Nephron progenitor cell (in vitro differentiated cells): Measurements from ENCODE around the gene CRABP1.
A peak's percentile ranks its signal among the peaks of the same experiment; 100 is the strongest.

Source experiments
- DNase-seq: peaks from one replicate; pipeline ENCODE4 v3.0.0; 2021
- H3K27ac Mint-ChIP-seq: 2 replicates; pipeline ENCODE4 v1.8.0; 2021; ENCODE audit warnings: mild to moderate bottlenecking, moderate library complexity, mixed read lengths
- H3K27me3 Mint-ChIP-seq: 2 replicates; pipeline ENCODE4 v1.8.0; 2021; ENCODE audit warnings: mild to moderate bottlenecking, low read depth, mixed read lengths; ENCODE audit not compliant: poor library complexity
- H3K36me3 Mint-ChIP-seq: 2 replicates; pipeline ENCODE4 v1.8.0; 2021; ENCODE audit warnings: low read depth, mixed read lengths
- H3K4me1 Mint-ChIP-seq: 2 replicates; pipeline ENCODE4 v1.8.0; 2021; ENCODE audit warnings: mixed read lengths
- H3K4me3 Mint-ChIP-seq: 2 replicates; pipeline ENCODE4 v1.8.0; 2021; ENCODE audit warnings: mild to moderate bottlenecking, moderate library complexity, mixed read lengths
- H3K9me3 Mint-ChIP-seq: 2 replicates; pipeline ENCODE4 v1.8.0; 2021; ENCODE audit warnings: mild to moderate bottlenecking, moderate library complexity, mixed read lengths
- TF ChIP-seq, protein P1 (sequence below): fragments of 200-600 bp; sonication (generic); IDR thresholded peaks from 2 replicates; pipeline ENCODE4 v1.5.0; 2021; ENCODE audit warnings: antibody characterized with exemption

CRABP1 gene

DNA sequence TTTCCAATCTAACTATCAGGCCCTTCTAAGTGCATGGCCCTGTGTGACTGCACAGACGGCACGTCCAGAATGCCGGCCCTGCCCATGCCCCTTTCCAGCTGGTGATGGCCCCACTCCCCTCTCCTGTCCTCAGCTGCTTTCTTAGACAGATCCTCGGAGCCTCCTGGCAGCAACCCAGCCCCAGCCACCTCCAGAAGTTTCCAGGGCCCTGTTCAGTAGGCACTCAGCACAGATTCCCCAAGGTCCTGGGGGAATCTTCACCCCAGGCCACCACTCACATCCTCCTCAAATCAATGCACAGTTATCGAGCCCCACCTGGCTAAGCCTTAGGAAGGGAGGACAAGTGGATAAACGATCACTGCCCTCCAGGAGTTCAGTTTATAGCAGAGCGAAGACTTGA lies 1.4 kb upstream of the CRABP1 start:
- Mint-ChIP-seq H3K4me1 (peaks cover 6% of the 10 kb centered on the region), H3K36me3 (no peaks in the 10 kb centered on the region), H3K4me3 (peak overlapping the region; percentile 39), H3K27me3 (no peaks in the 10 kb centered on the region), H3K27ac (no peak overlapping the region), H3K9me3 (no peaks in the 10 kb centered on the region)
- DNase-seq: no peak
- TF ChIP-seq, protein P1, sequence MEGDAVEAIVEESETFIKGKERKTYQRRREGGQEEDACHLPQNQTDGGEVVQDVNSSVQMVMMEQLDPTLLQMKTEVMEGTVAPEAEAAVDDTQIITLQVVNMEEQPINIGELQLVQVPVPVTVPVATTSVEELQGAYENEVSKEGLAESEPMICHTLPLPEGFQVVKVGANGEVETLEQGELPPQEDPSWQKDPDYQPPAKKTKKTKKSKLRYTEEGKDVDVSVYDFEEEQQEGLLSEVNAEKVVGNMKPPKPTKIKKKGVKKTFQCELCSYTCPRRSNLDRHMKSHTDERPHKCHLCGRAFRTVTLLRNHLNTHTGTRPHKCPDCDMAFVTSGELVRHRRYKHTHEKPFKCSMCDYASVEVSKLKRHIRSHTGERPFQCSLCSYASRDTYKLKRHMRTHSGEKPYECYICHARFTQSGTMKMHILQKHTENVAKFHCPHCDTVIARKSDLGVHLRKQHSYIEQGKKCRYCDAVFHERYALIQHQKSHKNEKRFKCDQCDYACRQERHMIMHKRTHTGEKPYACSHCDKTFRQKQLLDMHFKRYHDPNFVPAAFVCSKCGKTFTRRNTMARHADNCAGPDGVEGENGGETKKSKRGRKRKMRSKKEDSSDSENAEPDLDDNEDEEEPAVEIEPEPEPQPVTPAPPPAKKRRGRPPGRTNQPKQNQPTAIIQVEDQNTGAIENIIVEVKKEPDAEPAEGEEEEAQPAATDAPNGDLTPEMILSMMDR: no peak

DNA sequence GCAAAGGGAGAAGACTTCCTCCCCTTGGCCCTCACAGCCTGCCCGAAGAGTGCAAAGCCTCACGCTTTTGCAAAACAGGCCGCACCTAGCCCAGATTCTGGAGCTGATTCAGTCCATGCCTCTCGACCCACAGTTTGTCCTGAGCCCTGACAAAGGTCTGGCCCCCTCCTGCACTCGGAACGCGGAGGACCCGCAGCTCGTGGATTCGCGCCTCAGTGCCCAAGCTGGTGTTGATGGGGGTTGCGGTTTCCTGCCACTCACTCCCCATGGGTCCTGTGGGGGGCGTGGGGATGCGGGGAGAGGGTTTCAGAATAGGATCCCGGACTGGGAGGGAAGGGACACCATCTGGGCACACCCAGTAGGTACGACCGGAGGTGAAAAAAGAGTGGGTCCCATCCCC lies 594 bp upstream of the CRABP1 start:
- Mint-ChIP-seq H3K27ac (no peak overlapping the region), H3K9me3 (no peaks in the 10 kb centered on the region), H3K4me1 (peaks cover 6% of the 10 kb centered on the region), H3K4me3 (peak overlapping the region; percentile 47), H3K36me3 (no peaks in the 10 kb centered on the region), H3K27me3 (no peaks in the 10 kb centered on the region)
- no peak for DNase-seq
- TF ChIP-seq, protein P1: no peak

DNA sequence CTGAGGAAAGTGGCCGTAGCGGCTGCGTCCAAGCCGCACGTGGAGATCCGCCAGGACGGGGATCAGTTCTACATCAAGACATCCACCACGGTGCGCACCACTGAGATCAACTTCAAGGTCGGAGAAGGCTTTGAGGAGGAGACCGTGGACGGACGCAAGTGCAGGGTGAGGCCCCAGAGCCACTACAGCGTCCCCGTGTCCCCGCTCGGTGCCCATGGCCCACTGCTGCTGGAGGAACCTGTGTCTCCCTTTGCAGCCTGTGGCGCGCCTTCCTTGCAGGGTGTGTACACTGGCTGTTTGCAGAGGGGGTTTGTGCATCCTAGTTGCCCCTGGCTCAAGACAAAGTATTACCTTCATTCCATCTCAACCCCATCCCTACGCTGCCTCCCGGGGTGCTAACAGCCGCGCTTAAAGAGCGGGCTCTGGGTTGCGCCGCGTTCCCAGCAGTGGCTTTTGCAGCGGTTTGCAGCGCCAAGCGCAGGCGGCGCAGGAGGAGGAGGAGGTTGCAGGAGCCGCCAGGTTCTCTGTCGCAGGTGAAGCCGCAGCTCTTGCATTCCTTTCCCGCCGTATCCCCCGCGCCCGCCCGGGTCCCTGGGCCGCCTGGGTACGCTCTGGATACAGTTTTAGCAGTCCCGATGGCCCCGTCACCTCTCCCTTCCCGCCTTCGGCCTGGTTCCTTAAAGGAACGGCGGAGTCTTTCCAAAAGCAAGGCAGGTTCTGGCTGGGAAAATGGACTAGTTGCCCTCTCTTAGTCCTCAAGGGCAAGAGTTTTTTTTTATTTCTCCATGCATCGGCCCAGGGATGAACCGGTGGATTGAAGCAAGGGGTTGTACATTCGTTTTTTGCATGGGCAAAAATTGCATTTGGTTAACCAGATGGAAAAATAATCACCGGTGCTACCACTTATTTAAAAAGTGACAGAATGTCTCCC lies 1.2 kb downstream of the CRABP1 start:
- Mint-ChIP-seq H3K4me1 (peaks cover 16% of the 10 kb centered on the region), H3K27me3 (no peaks in the 10 kb centered on the region), H3K9me3 (no peaks in the 10 kb centered on the region), H3K36me3 (no peaks in the 10 kb centered on the region), H3K27ac (no peak overlapping the region), H3K4me3 (peak overlapping the region; percentile 71)
- DNase-seq: peak; percentile 55
- TF ChIP-seq, protein P1: no peak

DNA sequence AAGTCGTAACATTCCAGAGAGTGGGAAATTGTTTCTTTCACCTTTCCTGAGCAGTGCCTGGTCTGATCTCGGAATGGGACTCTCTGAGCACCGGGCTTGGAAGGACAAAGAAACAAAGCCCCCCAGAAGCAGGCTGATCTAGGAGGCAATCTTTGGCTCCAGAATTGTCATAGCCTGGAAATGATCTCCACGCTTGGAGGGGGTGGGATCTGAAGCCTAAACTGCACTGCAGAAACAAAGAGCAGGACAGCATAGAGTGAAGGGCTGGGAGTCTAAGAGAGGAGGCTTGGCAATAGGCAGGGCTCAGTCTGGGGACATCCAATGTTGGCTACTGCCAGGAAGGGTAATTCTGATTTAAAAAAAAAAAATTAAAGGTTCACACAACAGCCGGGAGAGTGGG lies 1.9 kb downstream of the CRABP1 start:
- DNase-seq: no peak
- Mint-ChIP-seq H3K36me3 (no peaks in the 10 kb centered on the region), H3K27me3 (peaks cover 4% of the 10 kb centered on the region), H3K4me3 (no peak overlapping the region), H3K9me3 (no peaks in the 10 kb centered on the region), H3K27ac (no peak overlapping the region), H3K4me1 (peaks cover 20% of the 10 kb centered on the region)
- TF ChIP-seq, protein P1: no peak

DNA sequence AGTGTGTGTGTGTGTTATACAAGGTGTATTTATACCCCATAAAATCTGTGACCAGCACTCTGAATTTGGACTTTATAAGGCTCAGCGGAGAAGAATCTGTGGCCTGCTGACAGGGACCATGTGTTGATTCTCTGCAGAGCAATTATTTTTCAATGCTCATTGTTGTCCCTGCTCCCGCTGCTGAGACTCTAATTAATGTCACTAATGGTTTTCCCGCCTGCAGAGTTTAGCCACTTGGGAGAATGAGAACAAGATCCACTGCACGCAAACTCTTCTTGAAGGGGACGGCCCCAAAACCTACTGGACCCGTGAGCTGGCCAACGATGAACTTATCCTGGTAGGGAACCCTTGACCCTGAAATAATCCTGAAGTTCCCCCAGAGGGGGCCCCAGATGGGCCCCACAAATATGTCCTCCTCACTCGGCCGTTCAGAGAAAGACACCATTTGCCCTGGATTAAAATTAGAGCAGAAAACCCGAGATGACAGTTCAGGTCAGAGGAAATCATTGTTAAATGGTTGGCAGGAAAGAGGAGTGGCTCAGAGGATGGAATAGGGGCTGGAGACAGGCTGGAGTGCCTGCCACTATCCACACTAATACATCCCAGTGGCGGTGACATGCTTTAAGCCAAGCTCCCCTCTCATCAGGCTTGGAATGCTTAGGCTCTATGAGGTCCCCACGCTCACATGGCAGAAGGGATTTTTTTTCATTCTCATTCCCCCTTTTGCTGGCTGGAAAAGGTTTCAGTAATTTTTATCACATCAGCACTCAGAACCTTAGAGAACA lies 3.3 kb downstream of the CRABP1 start:
- Mint-ChIP-seq H3K27ac (no peak overlapping the region), H3K4me3 (no peak overlapping the region), H3K9me3 (no peaks in the 10 kb centered on the region), H3K4me1 (peaks cover 34% of the 10 kb centered on the region), H3K27me3 (peaks cover 12% of the 10 kb centered on the region), H3K36me3 (no peaks in the 10 kb centered on the region)
- DNase-seq: no peak
- TF ChIP-seq, protein P1: no peak
